ENCODE results near the gene ARL5C.

ARL5C gene

DNA sequence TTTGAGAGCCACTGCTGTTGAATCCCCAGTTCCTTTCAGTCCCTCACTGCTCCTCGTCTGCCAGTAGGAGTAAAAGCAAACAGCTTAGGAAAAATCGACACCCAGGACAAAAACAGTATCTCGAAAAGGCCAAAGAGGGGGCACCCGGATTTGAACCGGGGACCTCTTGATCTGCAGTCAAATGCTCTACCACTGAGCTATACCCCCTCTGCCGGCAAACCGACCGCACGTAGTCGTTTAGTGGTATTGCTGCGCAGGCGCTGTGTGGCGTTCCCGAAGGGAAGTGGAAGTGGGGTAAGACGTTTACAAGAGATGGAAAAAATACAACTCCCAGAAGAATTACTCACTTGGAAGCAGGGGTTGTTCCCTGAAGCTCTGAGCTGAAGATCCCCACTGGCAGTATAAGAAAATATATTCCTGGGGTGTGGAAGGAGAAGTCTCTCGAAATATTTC lies 12.3 kb downstream of the ARL5C start:
- Histone ChIP-seq H3K27me3 (ENCODE audit: low read depth, low read length) (peaks cover 33% of the 10 kb centered on the region), H3K9me3 (ENCODE audit: insufficient read depth, low read length) (no peaks in the 10 kb centered on the region), H3K36me3 (replicated peaks; ENCODE audit: low read depth, low read length) (no peaks in the 10 kb centered on the region), H2AFZ (ENCODE audit: low read depth, low read length) (peak overlapping the region; percentile 95), H3K4me1 (ENCODE audit: low read length) (peaks cover 15% of the 10 kb centered on the region), H4K20me1 (ENCODE audit: insufficient read depth, low read length) (no peaks in the 10 kb centered on the region), H3K4me2 (ENCODE audit: low read length) (peak overlapping the region; percentile 99), H3K79me2 (ENCODE audit: low read length) (no peaks in the 10 kb centered on the region), H3K4me3 (ENCODE audit: low read length) (peak overlapping the region; percentile 92), H3K9ac (ENCODE audit: low read length) (peak overlapping the region; percentile 87), H3K27ac (ENCODE audit: low read length) (peak overlapping the region; percentile 67)
- TF ChIP-seq, protein P1, sequence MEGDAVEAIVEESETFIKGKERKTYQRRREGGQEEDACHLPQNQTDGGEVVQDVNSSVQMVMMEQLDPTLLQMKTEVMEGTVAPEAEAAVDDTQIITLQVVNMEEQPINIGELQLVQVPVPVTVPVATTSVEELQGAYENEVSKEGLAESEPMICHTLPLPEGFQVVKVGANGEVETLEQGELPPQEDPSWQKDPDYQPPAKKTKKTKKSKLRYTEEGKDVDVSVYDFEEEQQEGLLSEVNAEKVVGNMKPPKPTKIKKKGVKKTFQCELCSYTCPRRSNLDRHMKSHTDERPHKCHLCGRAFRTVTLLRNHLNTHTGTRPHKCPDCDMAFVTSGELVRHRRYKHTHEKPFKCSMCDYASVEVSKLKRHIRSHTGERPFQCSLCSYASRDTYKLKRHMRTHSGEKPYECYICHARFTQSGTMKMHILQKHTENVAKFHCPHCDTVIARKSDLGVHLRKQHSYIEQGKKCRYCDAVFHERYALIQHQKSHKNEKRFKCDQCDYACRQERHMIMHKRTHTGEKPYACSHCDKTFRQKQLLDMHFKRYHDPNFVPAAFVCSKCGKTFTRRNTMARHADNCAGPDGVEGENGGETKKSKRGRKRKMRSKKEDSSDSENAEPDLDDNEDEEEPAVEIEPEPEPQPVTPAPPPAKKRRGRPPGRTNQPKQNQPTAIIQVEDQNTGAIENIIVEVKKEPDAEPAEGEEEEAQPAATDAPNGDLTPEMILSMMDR (IDR thresholded peaks at IDR 0.05; ENCODE audit: low read depth, low read length) = no peak
- no peak for TF ChIP-seq EZH2phosphoT487 (IDR thresholded peaks at IDR 0.05; ENCODE audit: low read depth)

DNA sequence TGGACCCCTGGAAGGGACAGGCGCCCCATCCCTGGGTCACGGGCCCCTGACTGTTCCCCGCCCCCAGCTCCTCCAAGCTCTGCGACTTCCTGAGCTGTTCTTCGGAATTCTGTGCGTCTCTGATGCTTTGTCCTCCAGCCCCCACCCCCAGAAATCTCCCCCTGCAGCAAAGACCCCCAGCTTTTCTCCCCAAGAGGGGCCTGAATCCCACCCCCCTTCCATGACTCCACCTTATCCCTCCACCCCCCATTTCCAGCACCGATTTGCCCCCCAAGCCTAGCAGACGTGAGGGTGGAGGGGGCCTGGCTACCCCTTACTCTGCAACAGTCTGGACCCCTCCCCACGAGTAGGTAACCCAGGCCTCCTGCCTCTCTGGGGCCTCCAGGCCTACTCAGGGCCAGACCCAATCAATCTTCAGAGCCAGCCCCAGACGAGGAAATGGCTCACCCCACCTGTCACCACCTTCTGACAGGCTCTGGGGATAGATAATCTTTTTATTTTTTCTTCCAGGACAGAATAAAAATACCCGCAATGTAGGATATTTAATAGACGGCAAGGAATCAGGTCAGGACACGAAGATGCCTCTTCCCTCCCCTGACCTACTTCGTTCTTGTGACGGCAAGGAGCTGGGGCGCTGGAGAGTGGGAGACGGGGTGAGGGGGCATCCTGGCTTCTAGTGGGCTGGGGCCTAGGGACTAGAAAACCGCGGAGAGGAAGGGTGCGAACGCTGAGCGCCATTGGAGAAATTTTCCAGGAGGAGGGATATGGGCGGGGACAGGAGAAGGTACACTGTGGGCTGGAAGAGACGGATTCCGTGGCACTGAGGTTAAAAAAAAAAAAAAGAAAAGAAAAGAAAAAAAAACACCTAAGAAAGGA lies 13.8 kb downstream of the ARL5C start:
- Histone ChIP-seq H3K9ac (ENCODE audit: low read length) (0 out of 2 replicates have a peak overlapping the region, but pooled peaks have one; percentile 17), H4K20me1 (ENCODE audit: insufficient read depth, low read length) (no peaks in the 10 kb centered on the region), H3K4me1 (ENCODE audit: low read length) (peaks cover 15% of the 10 kb centered on the region), H3K27me3 (ENCODE audit: low read depth, low read length) (peaks cover 40% of the 10 kb centered on the region), H3K4me3 (ENCODE audit: low read length) (peak overlapping the region; percentile 92), H2AFZ (ENCODE audit: low read depth, low read length) (no peak overlapping the region), H3K79me2 (ENCODE audit: low read length) (no peaks in the 10 kb centered on the region), H3K9me3 (ENCODE audit: insufficient read depth, low read length) (no peaks in the 10 kb centered on the region), H3K27ac (ENCODE audit: low read length) (no peak overlapping the region), H3K36me3 (replicated peaks; ENCODE audit: low read depth, low read length) (no peaks in the 10 kb centered on the region), H3K4me2 (ENCODE audit: low read length) (peak overlapping the region; percentile 99)
- no peak for TF ChIP-seq EZH2phosphoT487 (IDR thresholded peaks at IDR 0.05; ENCODE audit: low read depth)
- TF ChIP-seq, protein P1 (IDR thresholded peaks at IDR 0.05; ENCODE audit: low read depth, low read length) = no peak

DNA sequence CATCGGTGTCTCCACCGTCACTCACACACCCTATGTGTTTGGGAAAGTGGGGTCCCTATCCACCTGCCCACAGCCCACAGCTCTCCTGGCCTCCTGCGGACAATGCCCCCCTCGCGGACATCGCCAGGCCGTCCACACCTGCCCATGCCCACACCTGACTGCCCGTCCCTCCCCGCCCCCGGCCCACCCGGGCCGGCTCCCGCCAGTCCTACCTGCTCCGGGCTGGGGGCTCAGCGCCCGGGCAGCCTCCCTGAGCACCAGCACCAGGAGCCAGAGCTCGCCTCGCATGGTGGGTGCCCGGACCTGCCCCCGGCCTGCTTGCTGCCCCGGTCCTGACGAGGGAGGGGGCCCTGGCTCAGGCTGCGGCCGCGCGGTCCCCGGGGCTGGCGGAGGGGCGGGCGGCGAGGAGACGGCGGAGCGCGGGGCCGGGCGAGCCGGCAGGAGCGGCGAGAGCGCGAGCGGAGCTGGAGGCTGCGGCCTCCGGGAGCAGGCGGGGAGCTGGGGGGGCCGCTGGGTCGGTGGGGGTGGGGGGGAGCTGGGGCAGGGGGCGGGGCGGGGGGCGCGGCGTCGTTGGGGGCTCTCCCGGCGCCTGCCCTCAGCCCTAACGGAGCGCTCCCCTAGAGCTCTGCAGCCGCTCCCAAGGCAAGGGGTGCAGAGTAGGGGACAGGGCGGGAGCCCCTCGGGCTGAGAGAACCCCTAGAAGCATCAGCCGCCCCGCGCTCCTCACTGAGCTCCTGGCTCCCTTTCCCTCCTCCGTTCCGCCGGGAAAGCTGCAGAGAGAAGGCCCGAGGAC lies 14.6 kb downstream of the ARL5C start, which contains the start of gene PLXDC1:
Gene PLXDC1, minus strand, starts transcription at position 488 of the 793 bp plus-strand sequence. Its CDS starts 200 bp downstream, at position 288.
- Histone ChIP-seq H3K9me3 (ENCODE audit: insufficient read depth, low read length) (no peaks in the 10 kb centered on the region), H3K27ac (ENCODE audit: low read length) (no peak within 1 kb of the TSS), H3K36me3 (replicated peaks; ENCODE audit: low read depth, low read length) (no peaks in the 10 kb centered on the region), H3K79me2 (ENCODE audit: low read length) (no peaks in the 10 kb centered on the region), H3K4me3 (ENCODE audit: low read length) (peak within 1 kb of the TSS; percentile 92), H3K4me1 (ENCODE audit: low read length) (peaks cover 15% of the 10 kb centered on the region), H3K9ac (ENCODE audit: low read length) (0 out of 2 replicates have a peak within 1 kb of the TSS, but pooled peaks have one; percentile 17), H3K27me3 (ENCODE audit: low read depth, low read length) (peaks cover 41% of the 10 kb centered on the region), H2AFZ (ENCODE audit: low read depth, low read length) (no peak within 1 kb of the TSS), H4K20me1 (ENCODE audit: insufficient read depth, low read length) (no peaks in the 10 kb centered on the region), H3K4me2 (ENCODE audit: low read length) (peak within 1 kb of the TSS; percentile 99)
- TF ChIP-seq EZH2phosphoT487 (IDR thresholded peaks at IDR 0.05; ENCODE audit: low read depth) = no peak
- TF ChIP-seq, protein P1 (IDR thresholded peaks at IDR 0.05; ENCODE audit: low read depth, low read length) = no peak

DNA sequence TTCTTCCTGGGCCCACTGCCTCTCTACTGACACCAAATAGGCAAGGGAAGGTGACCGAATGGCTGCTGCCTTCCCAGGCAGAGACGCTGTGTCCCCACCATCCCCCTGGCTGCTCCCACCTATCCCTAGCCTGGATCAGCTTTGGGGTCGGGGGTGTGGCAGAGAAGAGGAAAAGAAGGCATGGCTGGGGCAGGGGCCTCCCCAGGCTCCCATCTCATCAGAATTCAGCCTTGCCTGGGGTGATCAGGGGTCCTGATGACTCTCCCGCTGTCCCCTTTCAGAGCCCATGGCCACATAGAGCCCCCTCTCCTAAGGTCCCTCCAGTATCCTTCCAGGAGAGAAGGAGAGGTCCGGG lies 15.2 kb downstream of the ARL5C start:
- H3K4me2 ChIP-seq (ENCODE audit: low read length) = peak overlapping the region; percentile 81
- peaks cover 15% of the 10 kb centered on the region for H3K4me1 ChIP-seq (ENCODE audit: low read length)
- no peaks in the 10 kb centered on the region for H3K9me3 ChIP-seq (ENCODE audit: insufficient read depth, low read length)
- TF ChIP-seq EZH2phosphoT487 (IDR thresholded peaks at IDR 0.05; ENCODE audit: low read depth) = no peak
- TF ChIP-seq, protein P1 (IDR thresholded peaks at IDR 0.05; ENCODE audit: low read depth, low read length) = no peak
- no peaks in the 10 kb centered on the region for H4K20me1 ChIP-seq (ENCODE audit: insufficient read depth, low read length)
- peak overlapping the region; percentile 73 for H3K4me3 ChIP-seq (ENCODE audit: low read length)
- no peaks in the 10 kb centered on the region for H3K36me3 ChIP-seq (replicated peaks; ENCODE audit: low read depth, low read length)
- no peaks in the 10 kb centered on the region for H3K79me2 ChIP-seq (ENCODE audit: low read length)
- no peak overlapping the region for H2AFZ ChIP-seq (ENCODE audit: low read depth, low read length)
- H3K9ac ChIP-seq (ENCODE audit: low read length) = no peak overlapping the region
- H3K27me3 ChIP-seq (ENCODE audit: low read depth, low read length) = peaks cover 40% of the 10 kb centered on the region
- no peak overlapping the region for H3K27ac ChIP-seq (ENCODE audit: low read length)

Measured in OCI-LY3 (cell line).